HG03039 (cell line): ENCODE data around the gene AHNAK.
"Not testable (repeated sequence)": the region's sequence is repeated elsewhere in the genome, so short reads cannot be mapped to it uniquely, and the experiment has no call there.

Source experiments
- ATAC-seq: cut with Tn5 transposase; IDR thresholded peaks from one replicate; pipeline ENCODE4 v1.9.1; 2021; ENCODE audit warnings: mild to moderate bottlenecking, moderate library complexity; ENCODE audit not compliant: unreplicated experiment

The AHNAK gene

GRCh38 chr11:62552485-62553079 lies 6.0 kb upstream of the AHNAK start:
- no peak for ATAC-seq

GRCh38 chr11:62550478-62550877 lies 3.9 kb upstream of the AHNAK start:
- not testable (repeated sequence) for ATAC-seq

GRCh38 chr11:62548545-62549335 lies 2.1 kb upstream of the AHNAK start:
- no peak for ATAC-seq

GRCh38 chr11:62547691-62548281 lies 1.2 kb upstream of the AHNAK start:
- no peak for ATAC-seq

GRCh38 chr11:62546929-62547625 lies 471 bp upstream of the AHNAK start:
- ATAC-seq, result no peak

- no peak for ATAC-seq
Observed at GRCh38 chr11:62545437-62546243, 966 bp downstream of the AHNAK start.

- no peak for ATAC-seq
Observed at GRCh38 chr11:62544581-62545436, 1.8 kb downstream of the AHNAK start.

- ATAC-seq, result no peak
Observed at GRCh38 chr11:62543680-62544444, 2.7 kb downstream of the AHNAK start.

- no peak for ATAC-seq
Observed at GRCh38 chr11:62542750-62543567, 3.6 kb downstream of the AHNAK start.

GRCh38 chr11:62542111-62542745 lies 4.4 kb downstream of the AHNAK start:
- ATAC-seq, result no peak

GRCh38 chr11:62540804-62541701 lies 5.6 kb downstream of the AHNAK start:
- no peak for ATAC-seq

- ATAC-seq, result no peak
Observed at GRCh38 chr11:62539238-62539925, 7.2 kb downstream of the AHNAK start.

GRCh38 chr11:62538470-62539237 lies 8.0 kb downstream of the AHNAK start:
- no peak for ATAC-seq

- no peak for ATAC-seq
Observed at GRCh38 chr11:62536301-62536957, 10.2 kb downstream of the AHNAK start.

- no peak for ATAC-seq
Observed at GRCh38 chr11:62535802-62536201, 10.8 kb downstream of the AHNAK start.
